Stimulated activated CD4-positive, alpha-beta T cell treated with anti-CD3 and anti-CD28 coated beads, Interleukin-1b, Interleukin-23, amount 100 ng/mL, for 48 hours (primary cell): ENCODE measurements around the gene SLC12A6.
"Not testable (repeated sequence)": the region's sequence is repeated elsewhere in the genome, so short reads cannot be mapped to it uniquely, and the experiment has no call there.

Experiments
- DNase-seq: peaks from one replicate; pipeline ENCODE4 v3.0.0-alpha.2; 2020

Gene SLC12A6

DNA sequence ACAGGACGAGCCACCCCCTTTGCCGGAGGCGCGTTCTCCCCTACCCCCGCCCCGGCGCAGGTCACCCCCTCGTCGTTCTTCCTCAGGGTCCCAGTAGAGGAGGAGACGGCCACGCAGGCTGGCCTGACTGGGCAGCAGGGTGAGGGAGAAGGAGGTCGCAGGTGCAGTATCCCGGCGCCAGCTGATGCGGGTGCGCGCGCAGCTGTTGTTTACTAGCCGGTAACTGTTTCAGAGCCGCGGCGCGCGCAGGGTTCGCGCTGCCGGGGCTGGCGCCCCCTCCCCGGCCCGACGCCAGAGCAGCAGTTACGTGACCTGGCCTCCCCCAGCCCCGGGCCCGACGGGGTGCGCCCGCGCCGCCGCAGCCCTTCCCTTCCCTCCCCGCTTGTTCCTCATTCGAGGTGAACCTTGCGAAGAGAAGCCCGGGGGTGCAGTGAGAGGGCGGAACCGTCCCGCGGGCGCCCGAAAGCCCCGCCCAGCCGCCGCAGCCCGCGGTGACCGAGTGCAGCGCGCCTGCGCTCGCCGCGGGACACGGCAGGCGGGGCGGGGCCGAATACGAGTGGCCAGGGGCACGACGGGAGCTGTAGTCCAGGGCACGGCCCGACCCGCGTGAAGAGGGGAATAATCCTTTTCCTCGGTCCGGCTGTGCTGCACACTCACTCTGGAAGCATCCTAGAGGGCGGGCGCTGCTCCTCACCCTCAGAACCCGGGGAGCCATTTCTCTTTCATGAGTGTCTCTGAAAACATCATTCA, at the start of gene SLC12A6:
Gene SLC12A6, minus strand, starts transcription at position 225 of the 750 bp plus-strand sequence. CDS start 1,101 bp downstream, outside the sequence.
- DNase-seq, result peak; percentile 86

DNA sequence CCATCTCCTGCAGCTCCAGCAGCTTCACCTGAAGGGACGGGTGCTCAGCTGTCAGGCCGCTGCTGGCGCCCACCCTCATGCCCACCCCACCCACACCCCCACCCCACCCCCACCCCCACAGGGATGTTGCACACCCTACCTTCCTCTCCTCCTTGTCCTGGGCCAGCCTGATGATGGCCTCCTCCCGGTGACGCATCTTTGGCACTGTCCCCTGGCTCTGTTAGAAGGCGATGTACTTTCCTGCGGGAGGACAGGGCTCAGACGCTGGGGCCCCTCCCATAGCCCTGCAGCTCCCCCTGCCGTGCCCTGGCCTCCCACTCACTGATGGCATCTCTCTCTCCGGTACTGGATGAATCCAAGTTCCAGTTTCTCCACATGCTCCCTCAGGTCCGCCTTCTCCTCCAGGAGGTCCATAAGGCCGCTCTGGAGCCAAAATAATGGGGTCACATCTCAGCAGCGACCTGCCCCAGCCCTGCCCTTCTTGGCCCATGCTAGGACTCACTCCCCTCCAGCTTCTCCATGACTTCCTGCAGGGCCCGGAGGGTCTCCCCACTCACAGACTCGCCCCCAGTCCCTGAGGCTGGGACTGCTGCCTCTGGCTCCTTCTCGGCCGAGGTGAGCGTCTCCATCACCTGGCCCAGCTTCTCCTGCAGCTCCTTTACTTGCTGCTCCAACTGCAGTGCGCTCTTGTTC, 44.4 kb upstream of the SLC12A6 start:
- not testable (repeated sequence) for DNase-seq

DNA sequence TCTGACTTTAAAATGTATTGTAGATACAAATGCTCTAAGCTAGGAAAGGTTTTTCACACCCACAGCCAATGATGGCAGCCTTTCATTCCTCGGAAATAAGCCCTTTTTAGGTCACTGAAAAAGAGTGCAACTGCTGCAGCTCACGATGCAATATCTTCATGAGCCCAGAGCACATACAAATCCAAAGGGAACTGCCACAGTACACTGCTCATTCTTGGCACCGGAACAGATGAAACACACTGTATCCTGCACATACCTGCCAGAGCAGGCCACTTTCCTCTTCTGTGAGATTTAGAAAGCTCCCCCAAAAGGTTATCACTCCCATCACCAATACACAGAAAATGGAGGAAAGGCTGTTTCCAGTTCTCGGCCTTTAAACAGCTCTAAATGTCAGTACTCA, 42.9 kb upstream of the SLC12A6 start:
- not testable (repeated sequence) for DNase-seq

DNA sequence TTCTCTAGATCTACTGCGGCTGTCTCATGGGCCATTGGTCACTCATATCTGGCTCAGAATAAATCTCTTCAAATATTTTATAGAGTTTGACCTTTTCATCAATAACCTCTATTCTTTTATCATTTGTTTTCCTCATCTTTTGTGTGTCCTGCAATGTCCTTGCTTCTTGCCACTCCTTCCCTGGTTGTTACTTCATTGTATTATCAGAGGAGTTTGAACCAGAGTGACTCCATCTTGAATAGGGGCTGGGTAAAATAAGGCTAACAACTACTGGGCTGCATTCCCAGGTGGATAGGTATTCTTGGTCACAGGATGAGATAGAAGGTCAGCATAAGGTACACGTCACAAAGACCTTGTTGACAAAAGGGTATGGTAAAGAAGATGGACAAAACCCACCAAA, 39.3 kb upstream of the SLC12A6 start:
- DNase-seq, result no peak

DNA sequence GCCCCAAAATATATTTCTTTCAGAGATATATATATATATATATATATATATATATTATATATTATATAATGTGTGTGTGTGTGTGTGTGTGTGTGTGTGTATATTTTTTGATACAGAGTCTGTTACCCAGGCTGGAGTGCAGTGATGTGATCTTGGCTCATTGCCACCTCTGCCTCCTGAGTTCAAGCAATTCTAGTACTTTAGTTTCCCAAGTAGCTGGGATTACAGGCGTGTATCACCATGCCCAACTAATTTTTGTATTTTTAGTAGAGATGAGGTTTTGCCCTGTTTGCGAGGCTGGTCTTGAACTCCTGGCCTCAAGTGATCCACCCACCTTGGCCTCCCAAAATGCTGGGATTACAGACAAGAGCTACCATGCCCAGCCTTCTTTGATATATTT, 38.0 kb upstream of the SLC12A6 start:
- not testable (repeated sequence) for DNase-seq

DNA sequence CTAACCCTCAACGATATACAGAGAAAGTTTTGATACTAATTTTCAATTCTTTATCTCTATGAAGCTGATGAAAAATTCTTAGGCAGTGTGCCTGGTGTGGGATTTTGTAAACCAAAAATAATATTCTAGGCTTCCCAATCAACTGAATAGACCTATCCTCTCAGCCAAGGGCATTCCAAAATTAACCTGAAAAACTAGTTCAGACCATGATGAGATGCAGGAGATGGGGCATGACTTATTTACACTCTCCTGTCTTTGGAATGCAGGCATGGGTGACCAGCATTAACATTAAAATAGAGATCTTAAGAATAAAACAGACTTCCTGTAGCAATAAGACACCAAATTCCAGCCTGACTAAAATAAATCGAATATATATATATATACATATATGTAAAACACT, 37.2 kb upstream of the SLC12A6 start:
- no peak for DNase-seq

DNA sequence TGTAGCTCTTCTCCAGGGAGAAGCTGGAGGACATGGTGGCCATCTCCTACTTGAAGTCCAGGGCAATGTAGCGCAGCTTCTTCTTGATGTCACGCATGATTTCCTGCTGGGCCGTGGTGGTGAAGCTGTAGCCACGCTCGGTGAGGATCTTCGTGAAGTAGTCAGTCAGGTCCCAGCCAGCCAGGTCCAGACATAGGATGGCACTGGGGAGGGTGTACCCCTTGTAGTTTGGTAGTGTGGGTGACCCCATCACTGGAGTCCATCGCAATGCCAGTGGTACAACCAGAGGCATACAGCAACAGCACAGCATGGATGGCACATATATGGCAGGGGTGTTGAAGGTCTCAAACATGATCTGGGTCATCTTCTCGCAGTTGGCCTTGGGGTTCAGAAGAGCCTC, 36.4 kb upstream of the SLC12A6 start:
- no peak for DNase-seq

DNA sequence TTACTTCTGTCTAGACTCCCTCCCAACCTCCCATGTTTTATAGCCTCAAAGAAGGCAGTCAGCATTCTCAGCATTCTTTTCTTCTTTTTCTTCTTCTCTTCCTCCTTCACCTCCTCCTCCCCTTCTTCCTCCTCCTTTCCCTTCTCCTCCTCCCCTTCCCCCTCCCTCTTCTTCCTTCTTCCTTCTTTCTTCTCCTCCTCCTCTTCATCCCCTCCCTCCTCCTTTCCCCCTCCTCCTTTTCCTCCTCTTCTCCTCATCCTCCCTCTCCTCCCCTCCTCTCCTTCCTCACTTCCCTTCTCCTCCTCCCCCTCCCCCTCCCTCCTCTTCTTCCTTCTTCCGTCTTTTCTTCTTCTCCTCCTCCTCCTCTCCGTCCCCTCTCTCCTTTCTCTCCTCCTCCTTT, 33.1 kb upstream of the SLC12A6 start:
- DNase-seq, result no peak

DNA sequence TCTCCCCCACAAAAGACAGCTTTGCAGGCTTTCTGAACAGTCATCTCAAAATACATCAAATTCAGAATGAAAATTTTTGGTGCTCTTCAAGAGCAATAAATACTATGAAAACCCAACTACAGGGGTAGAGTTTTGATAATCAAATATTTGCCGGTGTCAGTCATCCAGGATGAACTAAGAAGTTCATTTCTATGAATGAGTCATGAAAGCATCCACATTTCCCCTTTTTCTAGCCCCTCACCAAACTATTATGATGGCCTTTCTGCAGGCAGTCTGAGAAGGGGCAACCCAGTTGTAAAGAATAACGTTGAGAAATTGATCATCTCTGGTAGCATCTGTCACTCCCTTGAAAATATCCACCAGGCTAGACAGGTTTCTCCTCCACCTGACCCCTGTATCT, 32.5 kb upstream of the SLC12A6 start:
- DNase-seq, result no peak

DNA sequence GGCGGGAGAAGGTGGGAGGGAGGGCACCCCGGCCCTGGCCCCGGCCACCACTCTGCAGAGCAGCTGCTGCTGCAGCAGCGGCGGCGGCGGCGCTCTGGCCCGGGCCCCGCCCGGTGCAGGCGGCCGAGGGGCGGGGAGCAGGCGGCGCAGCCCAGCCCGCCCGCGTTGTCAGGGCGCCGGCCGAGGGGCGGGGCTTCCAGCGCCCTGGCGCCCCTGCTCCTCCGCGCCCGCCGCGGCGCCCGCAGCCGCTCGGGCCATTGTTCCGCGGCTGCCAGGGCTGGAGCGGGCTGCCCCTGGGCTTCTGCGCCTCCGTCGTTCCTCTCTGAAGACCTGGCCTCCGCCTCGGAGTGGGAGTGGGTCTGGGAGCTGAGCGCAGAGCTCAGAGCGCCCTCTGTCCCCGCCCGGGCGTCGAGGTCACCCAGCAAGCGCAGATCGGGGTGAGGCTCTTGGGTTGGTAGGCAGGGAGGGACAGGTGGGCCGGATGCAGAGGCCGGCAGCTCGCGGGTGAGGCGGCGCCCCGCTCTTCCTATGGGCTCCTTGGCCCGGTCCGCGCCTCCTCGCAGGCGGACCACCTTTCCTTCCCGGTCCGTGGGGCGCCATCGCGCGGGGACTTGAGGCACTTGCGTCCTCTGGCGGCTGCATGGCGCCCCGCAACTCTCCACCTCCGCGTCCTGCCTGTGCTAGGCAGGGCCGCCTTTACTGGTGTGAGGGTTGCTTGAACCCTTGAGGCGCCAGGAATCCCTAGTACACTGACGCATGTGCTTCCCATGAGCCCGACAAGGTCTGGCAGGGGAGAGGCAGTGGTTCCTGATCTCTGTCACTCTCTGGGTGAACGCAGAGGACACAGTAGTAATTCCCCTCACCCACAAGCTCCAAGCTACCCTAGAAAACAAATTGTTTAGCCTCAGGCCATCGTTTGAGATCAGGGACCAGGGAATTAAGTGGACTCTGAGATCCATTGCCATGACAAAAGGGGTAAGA, 29.8 kb upstream of the SLC12A6 start, which contains the start of gene LPCAT4:
Gene LPCAT4, minus strand, starts transcription at position 96 of the 981 bp plus-strand sequence. CDS start 96 bp downstream, outside the sequence.
- DNase-seq, result peak; percentile 90

DNA sequence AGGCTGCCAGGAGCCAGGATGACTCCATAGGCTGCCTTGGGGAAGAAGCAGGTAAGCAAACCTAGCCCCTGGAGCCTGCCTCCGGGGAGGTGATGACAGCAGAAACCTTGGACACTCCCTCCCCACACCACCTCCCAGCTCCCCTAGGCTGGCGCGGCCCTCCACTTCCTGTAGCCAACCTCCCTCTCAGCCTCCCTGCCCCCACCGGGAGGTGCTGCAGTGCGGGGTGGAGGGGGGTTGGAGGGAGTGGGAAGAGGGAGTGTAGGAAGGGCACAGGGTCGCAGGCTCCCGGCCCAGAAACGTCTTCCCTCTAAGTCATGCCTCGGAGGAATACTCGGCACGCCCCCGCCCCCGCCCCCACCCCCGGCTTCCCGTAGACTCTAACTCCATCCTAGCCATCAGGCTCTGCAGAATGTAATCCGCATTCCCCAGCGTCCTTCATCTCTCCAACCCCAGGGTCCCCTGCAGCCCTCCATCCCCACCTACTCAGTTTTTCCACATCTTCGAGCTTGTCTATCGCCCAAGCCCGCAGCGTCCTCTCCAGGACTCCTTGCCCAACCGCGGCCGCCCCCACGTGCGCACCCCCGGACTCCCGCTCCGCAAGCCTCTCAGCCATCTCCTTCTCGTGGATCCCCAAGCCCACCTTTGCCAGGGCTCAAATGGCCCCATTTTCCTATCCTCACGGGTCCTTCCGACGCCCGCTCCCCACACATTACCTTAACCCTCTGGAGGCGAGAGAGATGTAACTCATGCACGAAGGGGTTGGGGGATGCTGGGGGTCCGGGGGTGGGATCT, 28.9 kb upstream of the SLC12A6 start:
- DNase-seq, result peak; percentile 50

DNA sequence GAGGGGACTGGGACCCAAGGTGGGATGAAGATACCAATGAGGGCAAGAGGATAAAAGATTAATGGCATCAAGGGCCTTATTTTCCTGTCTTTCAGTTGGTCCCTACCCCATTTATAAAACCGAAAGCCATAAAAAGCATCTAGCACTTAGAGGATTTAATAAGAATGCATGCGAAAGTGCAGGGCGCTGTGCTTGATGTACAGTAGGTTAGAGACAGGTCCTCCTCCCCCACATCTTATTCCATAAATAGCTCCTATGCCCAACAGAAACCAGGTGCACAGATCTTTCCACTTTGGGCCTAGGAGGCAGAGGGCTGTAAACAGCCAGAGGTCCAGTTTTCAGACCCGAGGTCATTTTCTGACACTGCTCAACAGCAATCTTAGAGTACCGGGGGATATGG, 28.3 kb upstream of the SLC12A6 start:
- DNase-seq, result no peak

DNA sequence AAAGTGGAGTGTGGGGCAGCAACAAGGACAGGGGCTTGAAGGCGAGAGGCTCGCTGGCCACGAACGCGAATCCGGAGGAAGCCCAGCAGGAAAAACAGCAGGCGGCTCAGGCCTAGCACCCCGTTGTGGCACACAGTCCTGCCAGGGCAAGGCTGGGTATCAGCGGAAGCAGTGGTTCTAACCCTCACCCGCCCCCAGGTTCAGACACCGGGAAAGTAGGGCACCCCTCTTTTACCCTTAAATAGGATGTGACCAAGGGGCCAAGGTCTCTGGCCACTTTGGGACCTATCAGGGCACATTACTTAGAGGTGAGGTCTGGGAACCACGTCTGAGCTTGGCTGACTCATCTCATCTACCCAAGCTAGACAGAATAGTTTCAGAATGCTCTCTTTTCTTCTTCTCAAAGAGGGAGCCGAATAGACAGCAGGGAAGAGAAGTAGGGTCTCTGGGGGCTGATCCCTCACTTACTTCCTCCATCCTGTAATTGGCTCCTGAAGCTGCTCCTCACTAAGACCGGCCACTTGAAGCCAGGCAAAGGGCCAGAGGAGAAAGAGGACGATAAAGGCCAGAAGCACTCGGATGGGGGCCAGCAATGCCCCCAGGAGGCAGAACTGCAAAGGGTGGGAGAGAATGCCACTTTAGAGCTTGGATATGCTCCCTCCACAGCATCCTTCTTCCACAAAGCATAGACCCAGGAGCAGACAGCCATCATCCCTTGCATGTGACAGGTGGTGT, 27.7 kb upstream of the SLC12A6 start:
- DNase-seq, result no peak

DNA sequence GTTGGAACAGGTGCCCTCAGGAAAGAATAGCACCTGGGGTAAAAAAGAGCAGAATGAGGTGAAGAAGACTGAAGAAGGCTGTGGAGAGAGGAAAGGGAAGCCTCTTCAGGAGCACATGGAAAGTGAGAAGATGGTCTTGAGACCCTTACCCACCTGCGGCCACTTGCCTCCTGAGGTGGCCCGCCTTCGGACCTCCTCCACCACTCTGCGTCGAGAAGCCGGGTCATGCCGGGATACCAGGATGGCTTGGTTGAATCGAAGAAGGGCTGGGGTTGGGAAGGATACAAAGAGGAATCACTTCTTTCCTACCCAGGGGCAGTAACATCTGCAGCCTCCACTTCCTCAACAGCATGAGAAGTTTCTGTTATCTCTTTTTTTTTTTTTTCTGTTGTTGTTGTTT, 26.5 kb upstream of the SLC12A6 start:
- DNase-seq, result no peak

DNA sequence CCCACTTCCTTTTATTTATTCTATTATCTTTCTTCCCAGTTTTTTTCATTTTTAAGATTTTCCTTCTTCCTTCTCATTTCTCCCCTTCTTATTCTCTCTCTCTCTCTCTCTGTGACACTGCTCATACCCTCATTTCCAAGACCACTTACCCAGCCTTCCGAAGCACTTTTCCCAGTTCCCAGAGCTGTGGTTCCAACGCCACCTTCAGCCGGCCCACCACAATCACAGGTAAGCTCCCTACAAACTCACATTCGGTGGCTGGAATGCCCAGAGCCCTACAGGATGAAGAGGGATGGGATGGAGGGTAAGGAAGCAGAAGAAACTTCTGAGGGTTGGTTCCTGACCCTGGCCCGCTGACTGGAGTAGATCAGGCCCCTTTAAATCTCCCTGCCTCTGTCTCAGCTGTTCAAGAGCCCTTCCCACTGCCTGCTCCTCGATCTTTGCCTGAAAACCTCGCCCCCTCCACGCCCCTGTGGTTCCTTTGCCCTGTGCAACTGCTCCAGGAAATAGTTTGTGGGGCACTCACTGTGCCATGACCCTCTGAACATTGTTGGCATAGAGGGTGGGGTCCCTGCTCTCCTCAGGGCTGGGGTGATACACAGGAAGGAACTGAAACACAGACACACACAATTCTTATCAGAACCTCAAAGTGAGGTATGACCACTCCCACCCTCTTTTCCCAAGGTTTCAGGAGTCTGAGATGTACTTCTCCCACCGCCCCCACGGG, 24.6 kb upstream of the SLC12A6 start:
- DNase-seq, result no peak

DNA sequence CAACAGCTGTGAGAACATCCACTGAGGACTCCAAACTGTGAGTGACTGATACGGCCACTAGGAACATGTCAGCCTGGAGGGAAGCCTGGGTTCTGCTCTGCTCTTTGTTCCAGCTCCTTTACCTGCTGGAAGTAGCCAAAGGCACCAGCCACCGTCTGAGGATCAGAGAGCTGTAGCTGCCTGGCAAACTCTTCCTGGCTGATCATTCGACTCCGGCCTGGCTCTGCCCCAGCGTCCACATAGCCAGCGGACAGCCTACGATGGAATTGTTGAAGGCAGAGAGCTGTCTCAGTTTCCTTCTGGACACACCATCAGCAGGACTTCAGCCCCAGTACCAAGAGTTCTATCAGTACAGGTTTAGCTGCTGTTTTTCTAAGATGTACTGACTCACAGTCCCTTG, 23.7 kb upstream of the SLC12A6 start:
- DNase-seq, result no peak

DNA sequence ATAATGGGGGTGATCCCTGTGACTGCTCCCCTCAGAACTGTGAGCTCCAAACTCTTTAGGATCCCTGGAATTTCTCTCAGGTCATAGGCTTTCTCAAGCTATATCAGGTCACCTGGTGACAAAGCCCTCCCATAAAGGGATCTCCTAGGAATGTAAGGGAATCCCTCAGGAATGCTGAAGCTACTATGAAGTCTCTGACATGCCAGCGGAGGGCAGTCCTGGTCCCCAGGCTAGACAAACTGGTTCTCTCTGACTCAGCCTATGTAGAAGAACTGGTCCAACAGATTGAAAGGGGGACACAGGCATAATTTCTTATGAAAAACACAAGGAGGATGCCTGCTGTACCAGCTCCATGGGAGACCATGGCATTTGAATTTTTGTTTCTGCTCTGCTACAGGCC, 22.7 kb upstream of the SLC12A6 start:
- DNase-seq, result no peak

DNA sequence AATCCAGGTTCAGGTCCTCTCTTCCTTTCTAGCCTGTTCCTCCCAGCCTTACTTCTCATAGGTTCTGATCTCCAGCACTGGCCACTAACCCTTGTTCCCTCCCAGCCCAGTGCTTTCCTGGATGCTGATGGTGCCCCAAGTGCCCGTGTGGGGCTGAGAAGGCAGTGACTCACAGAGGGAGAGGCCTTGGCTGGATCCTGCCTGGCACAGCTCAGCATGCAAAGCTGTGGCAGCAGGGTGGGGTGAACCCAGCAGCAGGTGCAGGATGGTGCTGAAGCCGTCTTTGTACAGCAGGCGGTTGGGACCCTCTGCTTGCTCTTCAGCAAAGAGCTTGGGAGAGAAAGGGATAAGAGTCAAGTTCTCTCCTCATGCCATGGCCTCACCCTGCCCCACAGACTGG, 21.8 kb upstream of the SLC12A6 start:
- no peak for DNase-seq

DNA sequence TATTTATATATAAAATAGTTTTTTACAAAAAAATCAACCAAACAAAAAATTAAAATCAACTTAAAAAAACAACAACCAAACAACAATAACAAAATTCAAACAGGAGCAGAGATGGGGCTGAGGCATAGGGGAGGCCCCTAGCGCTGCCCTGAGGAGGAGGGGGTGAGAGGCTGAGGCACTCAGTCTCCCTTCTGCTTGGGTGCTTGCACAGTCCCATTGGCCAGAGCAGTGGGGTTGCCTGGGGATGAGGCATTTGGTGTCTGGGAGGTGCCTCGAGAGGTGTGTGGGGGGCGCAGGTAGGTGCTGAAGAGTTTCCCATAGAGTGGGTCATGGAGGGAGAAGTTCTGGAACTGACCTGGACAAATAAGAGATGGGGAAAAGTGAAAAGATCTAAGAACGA, 21.4 kb upstream of the SLC12A6 start:
- no peak for DNase-seq

DNA sequence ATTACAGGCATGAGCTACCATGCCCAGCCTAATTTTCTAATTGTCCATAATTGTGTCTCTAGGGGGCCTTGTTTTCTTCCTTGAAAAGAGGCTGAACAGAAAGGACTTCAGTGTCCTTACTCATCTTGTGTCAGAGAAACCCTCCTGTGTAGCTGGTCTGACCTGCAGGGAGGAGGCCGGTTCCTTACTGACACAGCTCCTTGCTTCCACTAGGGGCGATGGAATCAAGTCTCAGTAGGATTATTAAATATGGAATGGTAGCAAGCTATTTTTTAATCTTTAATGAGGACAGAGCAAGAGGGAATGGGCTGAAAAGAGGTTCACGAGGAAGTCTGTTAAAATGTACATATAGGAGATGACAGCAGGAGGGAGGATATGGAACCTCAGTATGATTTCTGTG, 20.8 kb upstream of the SLC12A6 start:
- no peak for DNase-seq

DNA sequence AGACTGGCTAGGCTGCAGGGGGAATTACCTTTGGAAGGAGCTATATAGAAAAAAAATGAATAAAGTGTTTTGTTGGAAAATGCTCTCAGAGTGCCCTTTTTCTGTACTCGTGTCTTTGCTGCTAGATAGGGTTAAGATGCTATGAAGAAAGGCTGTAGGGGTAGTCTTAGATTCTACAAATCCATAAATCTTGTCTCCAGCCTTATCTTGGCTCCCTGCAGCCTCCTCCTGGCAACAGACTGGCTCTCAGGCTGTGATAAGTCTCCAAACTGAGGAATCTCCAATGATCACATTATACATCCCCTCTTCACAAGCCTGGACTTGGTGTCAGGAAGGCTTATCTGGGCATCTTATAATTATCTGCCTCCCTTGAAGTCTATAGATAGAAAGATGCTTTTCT, 20.1 kb upstream of the SLC12A6 start:
- DNase-seq, result no peak
